Hair follicle dermal papilla cell (primary cell): ENCODE data around the gene PIAS2. TPM values are rescaled to one million over a fixed set of nuclear protein-coding genes. Genes with fewer than 3 reads are reported as not detected.

Source experiments
- total RNA-seq: library from RNA; depleted of rRNA; stranded (reverse); fragments of >200 nt; gene quantifications from 2 replicates; pipeline ENCODE4 v1.2.3, GENCODE V29; 2012

Gene PIAS2, protein sequence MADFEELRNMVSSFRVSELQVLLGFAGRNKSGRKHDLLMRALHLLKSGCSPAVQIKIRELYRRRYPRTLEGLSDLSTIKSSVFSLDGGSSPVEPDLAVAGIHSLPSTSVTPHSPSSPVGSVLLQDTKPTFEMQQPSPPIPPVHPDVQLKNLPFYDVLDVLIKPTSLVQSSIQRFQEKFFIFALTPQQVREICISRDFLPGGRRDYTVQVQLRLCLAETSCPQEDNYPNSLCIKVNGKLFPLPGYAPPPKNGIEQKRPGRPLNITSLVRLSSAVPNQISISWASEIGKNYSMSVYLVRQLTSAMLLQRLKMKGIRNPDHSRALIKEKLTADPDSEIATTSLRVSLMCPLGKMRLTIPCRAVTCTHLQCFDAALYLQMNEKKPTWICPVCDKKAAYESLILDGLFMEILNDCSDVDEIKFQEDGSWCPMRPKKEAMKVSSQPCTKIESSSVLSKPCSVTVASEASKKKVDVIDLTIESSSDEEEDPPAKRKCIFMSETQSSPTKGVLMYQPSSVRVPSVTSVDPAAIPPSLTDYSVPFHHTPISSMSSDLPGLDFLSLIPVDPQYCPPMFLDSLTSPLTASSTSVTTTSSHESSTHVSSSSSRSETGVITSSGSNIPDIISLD
- total RNA-seq = 32.7 and 39.9 TPM in 2 replicates

GRCh38 chr18:46917108-46917802, at the start of gene PIAS2, which contains the start of gene KATNAL2:
Gene PIAS2, minus strand, starts transcription at chr18:46917507. Its CDS starts 162 bp downstream, at chr18:46917345.
Gene KATNAL2, plus strand, starts transcription at chr18:46917602. Its CDS starts 29,271 bp downstream, at chr18:46946873.

DNA sequence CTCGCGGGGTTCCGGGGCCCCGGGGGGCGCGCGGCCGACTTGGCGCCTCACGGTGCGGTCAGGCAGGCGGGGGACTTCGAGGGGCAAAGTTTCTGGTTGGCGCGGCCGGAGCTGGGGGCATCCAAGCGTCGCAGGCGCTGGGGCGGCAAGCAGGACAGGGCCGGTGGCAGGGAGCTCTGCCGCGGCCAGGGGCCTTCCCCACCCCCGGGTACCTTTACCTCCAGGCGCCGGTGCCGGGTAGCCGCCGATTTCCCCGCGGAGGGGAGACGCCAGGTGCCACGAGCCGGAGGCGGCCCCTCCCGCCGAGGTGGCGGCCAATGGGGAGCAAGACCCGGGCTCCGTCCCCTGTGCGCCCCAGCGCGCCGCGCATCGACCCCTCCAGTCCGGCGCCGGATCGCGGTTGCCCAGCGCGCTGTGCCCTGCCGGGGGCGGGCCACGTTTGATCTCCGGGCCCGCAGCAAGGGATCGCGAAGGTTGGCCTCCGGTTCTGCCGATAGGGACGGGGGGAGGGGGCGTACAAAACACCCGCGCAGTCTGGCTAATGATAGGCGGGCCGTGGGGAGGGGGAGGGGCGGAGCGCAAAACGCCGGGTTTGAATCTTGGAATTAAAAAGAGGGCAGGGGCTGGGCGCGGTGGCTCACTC, 160.6 kb downstream of the PIAS2 start, which contains the start of gene ST8SIA5:
TSS of gene ST8SIA5 (minus strand) at position 495 of the 643 bp plus-strand sequence. CDS start 545 bp downstream, outside the sequence.

Other genes with a start within 250 kb of the PIAS2 start
- gene ST8SIA5, start 160.5 kb downstream of the PIAS2 start, total RNA-seq = 0.16 and 0.24 TPM in 2 replicates
- 6.3 and 6.8 TPM in 2 replicates for gene KATNAL2, start 95 bp upstream of the PIAS2 start, total RNA-seq
- not detected in 2 replicates for gene ELOA2, start 118.1 kb upstream of the PIAS2 start, total RNA-seq
- 15.6 and 16.3 TPM in 2 replicates for gene HDHD2, start 233.0 kb upstream of the PIAS2 start, total RNA-seq